HG02763 (cell line): ENCODE measurements around the gene SMIM35.
"Not testable (repeated sequence)": the region's sequence is repeated elsewhere in the genome, so short reads cannot be mapped to it uniquely, and the experiment has no call there.

Source experiments
- ATAC-seq: cut with Tn5 transposase; IDR thresholded peaks from one replicate; pipeline ENCODE4 v1.9.1; 2021; ENCODE audit warnings: mild to moderate bottlenecking, moderate library complexity; ENCODE audit not compliant: unreplicated experiment

The SMIM35 gene

GRCh38 chr11:117992136-117992535 lies 94.6 kb downstream of the SMIM35 start:
- no peak for ATAC-seq

GRCh38 chr11:117989351-117990102 lies 97.2 kb downstream of the SMIM35 start:
- no peak for ATAC-seq

- ATAC-seq, result no peak
These were observed 99.7 kb downstream of the SMIM35 start for GRCh38 chr11:117986981-117987574.

- ATAC-seq, result peak; percentile 91
These were observed 100.5 kb downstream of the SMIM35 start, which contains the start of gene IL10RA for GRCh38 chr11:117985953-117986887. Gene IL10RA (plus strand): TSS chr11:117986394. CDS start chr11:117986468, 74 bp downstream.

- ATAC-seq, result no peak
These were observed 102.3 kb downstream of the SMIM35 start for GRCh38 chr11:117984476-117984875.

- ATAC-seq, result no peak
These were observed 103.6 kb downstream of the SMIM35 start for GRCh38 chr11:117983163-117983475.

GRCh38 chr11:117980720-117981119 lies 106.0 kb downstream of the SMIM35 start:
- ATAC-seq, result no peak

GRCh38 chr11:117980280-117980679 lies 106.5 kb downstream of the SMIM35 start:
- no peak for ATAC-seq

GRCh38 chr11:117979481-117980211 lies 107.1 kb downstream of the SMIM35 start:
- peak; percentile 62 for ATAC-seq

- no peak for ATAC-seq
These were observed 107.8 kb downstream of the SMIM35 start for GRCh38 chr11:117978991-117979390.

- not testable (repeated sequence) for ATAC-seq
These were observed 108.4 kb downstream of the SMIM35 start for GRCh38 chr11:117978291-117978910.

GRCh38 chr11:117977612-117978264 lies 109.0 kb downstream of the SMIM35 start:
- ATAC-seq, result not testable (repeated sequence)

- no peak for ATAC-seq
These were observed 109.7 kb downstream of the SMIM35 start for GRCh38 chr11:117977029-117977428.

- ATAC-seq, result no peak
These were observed 110.3 kb downstream of the SMIM35 start for GRCh38 chr11:117976445-117976844.

GRCh38 chr11:117973503-117973860 lies 113.3 kb downstream of the SMIM35 start:
- ATAC-seq, result no peak

- ATAC-seq, result no peak
These were observed 113.9 kb downstream of the SMIM35 start for GRCh38 chr11:117972629-117973502.

- no peak for ATAC-seq
These were observed 114.7 kb downstream of the SMIM35 start for GRCh38 chr11:117972044-117972443.

- ATAC-seq, result no peak
These were observed 116.3 kb downstream of the SMIM35 start for GRCh38 chr11:117970400-117971024.
